ENCODE data around the gene TCFL5.

The TCFL5 gene

GRCh38 chr20:62828511-62829230 is 33.0 kb downstream of the TCFL5 start:
- no peak for TF ChIP-seq CTCF (IDR thresholded peaks at IDR 0.05; ENCODE audit: insufficient read depth, missing control alignments)
- no peak for FAIRE-seq
- no peak for DNase-seq (ENCODE audit: insufficient read length, low spot score)

- DNase-seq (ENCODE audit: insufficient read length, low spot score) (no peak), FAIRE-seq (no peak)
- TF ChIP-seq CTCF (IDR thresholded peaks at IDR 0.05; ENCODE audit: insufficient read depth, missing control alignments): no peak
Observed at GRCh38 chr20:62828051-62828450, 33.6 kb downstream of the TCFL5 start.

GRCh38 chr20:62827311-62828038 is 34.1 kb downstream of the TCFL5 start:
- TF ChIP-seq CTCF (IDR thresholded peaks at IDR 0.05; ENCODE audit: insufficient read depth, missing control alignments): no peak
- no peak for FAIRE-seq

GRCh38 chr20:62826646-62827310 is 34.8 kb downstream of the TCFL5 start:
- TF ChIP-seq CTCF (IDR thresholded peaks at IDR 0.05; ENCODE audit: insufficient read depth, missing control alignments): no peak
- no peak for FAIRE-seq
- no peak for DNase-seq (ENCODE audit: insufficient read length, low spot score)

More at GRCh38 chr20:62827311-62828038, 34.1 kb downstream of the TCFL5 start:
- DNase-seq (ENCODE audit: insufficient read length, low spot score): no peak

- no peak for FAIRE-seq
- TF ChIP-seq CTCF (IDR thresholded peaks at IDR 0.05; ENCODE audit: insufficient read depth, missing control alignments): no peak
- DNase-seq (ENCODE audit: insufficient read length, low spot score): no peak
Observed at GRCh38 chr20:62825986-62826645, 35.5 kb downstream of the TCFL5 start.

- FAIRE-seq (no peak), DNase-seq (ENCODE audit: insufficient read length, low spot score) (no peak)
- no peak for TF ChIP-seq CTCF (IDR thresholded peaks at IDR 0.05; ENCODE audit: insufficient read depth, missing control alignments)
Observed at GRCh38 chr20:62825333-62825985, 36.2 kb downstream of the TCFL5 start.
